Spinal cord (tissue), 10 donors: ENCODE data around the gene SDHB. TPM values are rescaled to one million over a fixed set of nuclear protein-coding genes. Genes with fewer than 3 reads are reported as not detected.

ENCODE experiments used
- DNase-seq, 6 donors: peaks; one replicate each; pipeline versions ENCODE4 v3.0.0 to v3.0.0-alpha.2; 2013 to 2015; ENCODE audit warnings: low spot score in 6 of 6, low read depth in 4 of 6
- H3K27ac ChIP-seq: one replicate; pipeline ENCODE4 v1.5.1; 2013; ENCODE audit warnings: low read depth, low read length, control low read depth
- H3K27me3 ChIP-seq: one replicate; pipeline ENCODE4 v1.6.1; 2013; ENCODE audit warnings: low read length; ENCODE audit not compliant: control insufficient read depth, insufficient read depth
- H3K36me3 ChIP-seq: one replicate; pipeline ENCODE4 v1.6.1; 2013; ENCODE audit warnings: low read length; ENCODE audit not compliant: control insufficient read depth, insufficient read depth
- H3K4me1 ChIP-seq: one replicate; pipeline ENCODE4 v1.6.1; 2013; ENCODE audit warnings: low read length; ENCODE audit not compliant: control insufficient read depth, insufficient read depth
- H3K4me3 ChIP-seq: one replicate; pipeline ENCODE4 v1.5.1; 2013; ENCODE audit warnings: low read depth, low read length, control low read depth
- H3K9me3 ChIP-seq: one replicate; pipeline ENCODE4 v1.6.1; 2013; ENCODE audit warnings: low read length; ENCODE audit not compliant: control insufficient read depth, insufficient read depth
- WGBS: methylation state at CpG from one replicate; pipeline ENCODE4 v1.1.5; 2013; ENCODE audit warnings: missing lambda C conversion rate; ENCODE audit not compliant: insufficient coverage; 5-methylcytosine and 5-hydroxymethylcytosine counted together
- polyA plus RNA-seq, 2 donors: library from polyadenylated mRNA; unstranded; fragments of 120-200 nt; gene quantifications; one replicate each; pipeline ENCODE4 v1.2.1, GENCODE V29; 2013; ENCODE audit not compliant: insufficient read length in 2 of 2
- total RNA-seq, 2 donors: library from RNA; depleted of rRNA in 1 of 2; stranded (reverse); fragments of 120-200 nt in 1 of 2; fragments of >200 nt in 1 of 2; gene quantifications; one replicate each; pipeline versions ENCODE4 v1.2.3 to v1.2.4, GENCODE V29; 2013 to 2014
- donor health status: healthy.

Gene SDHB
- total and polyA plus RNA-seq, 4 donors = 115 to 129 (median 123) TPM

GRCh38 chr1:16986560-16986959, 67.3 kb downstream of the SDHB start:
- Histone ChIP-seq H3K27ac (no peak overlapping the region), H3K27me3 (no peaks in the 10 kb centered on the region), H3K36me3 (peaks cover 73% of the 10 kb centered on the region), H3K4me1 (peaks cover 5% of the 10 kb centered on the region), H3K4me3 (no peak overlapping the region), H3K9me3 (no peaks in the 10 kb centered on the region)
- 81% methylated on average over 21 of the region's 23 CpGs for WGBS
- DNase-seq = no peak

DNA sequence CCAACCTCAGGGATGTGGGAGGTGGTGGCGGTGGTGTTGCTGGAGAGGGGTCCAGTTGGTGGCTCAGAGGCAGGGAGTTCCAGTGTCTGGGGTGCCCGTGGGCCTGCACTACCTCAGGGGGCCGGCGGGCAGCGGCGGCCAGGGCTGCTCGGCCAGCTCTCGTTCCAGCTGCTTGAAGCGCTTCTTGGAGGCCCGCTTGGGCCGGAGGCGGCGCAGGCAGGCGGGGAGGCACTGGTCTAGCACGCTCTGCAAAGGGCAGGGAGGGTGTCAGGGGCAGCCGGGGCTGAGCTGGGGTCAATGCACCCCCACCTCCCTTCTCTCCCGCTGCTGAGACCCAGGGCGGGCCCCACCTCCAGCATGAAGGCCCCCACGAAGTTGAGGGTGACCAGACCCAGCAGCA, 67.7 kb downstream of the SDHB start:
- Histone ChIP-seq H3K9me3 (no peaks in the 10 kb centered on the region), H3K4me3 (no peak overlapping the region), H3K4me1 (peaks cover 5% of the 10 kb centered on the region), H3K36me3 (peaks cover 69% of the 10 kb centered on the region), H3K27ac (no peak overlapping the region), H3K27me3 (no peaks in the 10 kb centered on the region)
- 91% methylated on average over 19 of the region's 19 CpGs for WGBS
- no peak for DNase-seq

GRCh38 chr1:16984717-16985116, 69.1 kb downstream of the SDHB start:
- Histone ChIP-seq H3K4me1 (peaks cover 10% of the 10 kb centered on the region), H3K27me3 (no peaks in the 10 kb centered on the region), H3K27ac (no peak overlapping the region), H3K9me3 (no peaks in the 10 kb centered on the region), H3K4me3 (no peak overlapping the region), H3K36me3 (peaks cover 55% of the 10 kb centered on the region)
- DNase-seq = peak in 2 of 6 donors; percentile 21 to 78
- WGBS = 31% methylated on average over 4 of the region's 7 CpGs

- H3K4me1 ChIP-seq = peaks cover 21% of the 10 kb centered on the region
- H3K4me3 ChIP-seq = no peak overlapping the region
- no peak for DNase-seq
- no peaks in the 10 kb centered on the region for H3K27me3 ChIP-seq
- no CpG with 5 or more reads among the region's 4 CpGs for WGBS
- H3K27ac ChIP-seq = no peak overlapping the region
- peaks cover 46% of the 10 kb centered on the region for H3K36me3 ChIP-seq
- H3K9me3 ChIP-seq = no peaks in the 10 kb centered on the region
Measured at GRCh38 chr1:16983649-16984048, 70.2 kb downstream of the SDHB start.

GRCh38 chr1:16982902-16983301, 70.9 kb downstream of the SDHB start:
- H3K27ac ChIP-seq = no peak overlapping the region
- H3K4me1 ChIP-seq = peaks cover 29% of the 10 kb centered on the region
- H3K4me3 ChIP-seq = no peak overlapping the region
- no peak for DNase-seq
- 58% methylated on average over 11 of the region's 11 CpGs for WGBS
- H3K9me3 ChIP-seq = no peaks in the 10 kb centered on the region
- H3K27me3 ChIP-seq = no peaks in the 10 kb centered on the region
- peaks cover 42% of the 10 kb centered on the region for H3K36me3 ChIP-seq

- H3K4me1 ChIP-seq = peaks cover 35% of the 10 kb centered on the region
- H3K36me3 ChIP-seq = peaks cover 36% of the 10 kb centered on the region
- no peaks in the 10 kb centered on the region for H3K9me3 ChIP-seq
- 80% methylated on average over 10 of the region's 10 CpGs for WGBS
- no peak overlapping the region for H3K4me3 ChIP-seq
- H3K27ac ChIP-seq = no peak overlapping the region
- DNase-seq = no peak
- H3K27me3 ChIP-seq = no peaks in the 10 kb centered on the region
Measured at GRCh38 chr1:16981269-16981849, 72.5 kb downstream of the SDHB start.

- Histone ChIP-seq H3K9me3 (no peaks in the 10 kb centered on the region), H3K27me3 (no peaks in the 10 kb centered on the region), H3K36me3 (peaks cover 35% of the 10 kb centered on the region), H3K27ac (no peak within 1 kb of the TSS), H3K4me3 (peak within 1 kb of the TSS; percentile 24), H3K4me1 (peaks cover 41% of the 10 kb centered on the region)
- WGBS = 8% methylated on average over 44 of the region's 53 CpGs
- DNase-seq = peak in 1 of 6 donors; percentile 55
Measured at GRCh38 chr1:16980473-16981268, 73.2 kb downstream of the SDHB start, which contains the start of gene MFAP2. TSS of gene MFAP2 (minus strand) at chr1:16980620. CDS start at chr1:16978273, 2,347 bp downstream.

DNA sequence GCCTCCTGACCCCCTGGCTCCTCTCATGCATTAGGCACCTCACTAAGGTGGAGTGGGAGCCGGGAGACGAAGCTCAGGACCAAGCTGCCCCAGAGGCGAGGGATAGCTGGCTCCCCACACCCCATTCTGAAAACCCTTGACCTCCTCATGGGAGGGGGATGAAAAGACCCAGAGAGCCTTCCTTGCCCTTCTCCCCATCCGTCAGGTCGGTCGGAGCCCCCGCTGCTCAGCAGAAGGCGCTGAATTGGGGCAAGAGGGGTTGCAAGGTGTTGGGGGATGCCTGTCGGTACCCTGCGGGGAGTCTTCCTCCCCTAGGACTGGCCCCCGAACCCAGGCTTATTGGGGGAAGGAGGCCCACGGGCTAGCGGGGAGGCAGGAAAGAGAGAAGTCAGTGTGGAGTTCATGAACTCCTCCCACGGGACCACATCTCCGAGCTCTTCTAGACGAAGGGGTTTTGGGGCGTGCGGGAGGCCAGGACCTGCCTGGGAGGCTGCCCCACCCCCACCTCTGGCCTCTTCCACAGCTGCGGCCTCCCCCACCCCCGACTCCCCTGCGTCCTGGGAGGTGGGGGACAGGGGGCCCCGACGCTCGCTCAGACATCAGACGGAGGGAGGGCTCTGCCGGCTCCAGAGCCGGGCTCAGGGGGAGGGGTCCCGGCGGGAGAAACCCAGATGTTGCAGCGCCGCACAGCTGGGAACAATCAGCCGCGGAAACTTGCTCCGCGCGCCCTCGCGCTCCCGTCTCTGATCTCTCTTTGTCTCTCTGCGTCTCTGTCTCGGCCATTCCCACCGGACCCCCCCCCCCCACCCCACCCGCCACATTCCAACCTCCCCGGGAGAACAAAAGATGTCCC, 74.1 kb downstream of the SDHB start:
- no peaks in the 10 kb centered on the region for H3K27me3 ChIP-seq
- H3K4me3 ChIP-seq = peak overlapping the region; percentile 24
- H3K9me3 ChIP-seq = no peaks in the 10 kb centered on the region
- 8% methylated on average over 23 of the region's 44 CpGs for WGBS
- peak in 2 of 6 donors; percentile 19 to 52 for DNase-seq
- H3K36me3 ChIP-seq = peaks cover 33% of the 10 kb centered on the region
- H3K4me1 ChIP-seq = peaks cover 43% of the 10 kb centered on the region
- H3K27ac ChIP-seq = no peak overlapping the region

DNA sequence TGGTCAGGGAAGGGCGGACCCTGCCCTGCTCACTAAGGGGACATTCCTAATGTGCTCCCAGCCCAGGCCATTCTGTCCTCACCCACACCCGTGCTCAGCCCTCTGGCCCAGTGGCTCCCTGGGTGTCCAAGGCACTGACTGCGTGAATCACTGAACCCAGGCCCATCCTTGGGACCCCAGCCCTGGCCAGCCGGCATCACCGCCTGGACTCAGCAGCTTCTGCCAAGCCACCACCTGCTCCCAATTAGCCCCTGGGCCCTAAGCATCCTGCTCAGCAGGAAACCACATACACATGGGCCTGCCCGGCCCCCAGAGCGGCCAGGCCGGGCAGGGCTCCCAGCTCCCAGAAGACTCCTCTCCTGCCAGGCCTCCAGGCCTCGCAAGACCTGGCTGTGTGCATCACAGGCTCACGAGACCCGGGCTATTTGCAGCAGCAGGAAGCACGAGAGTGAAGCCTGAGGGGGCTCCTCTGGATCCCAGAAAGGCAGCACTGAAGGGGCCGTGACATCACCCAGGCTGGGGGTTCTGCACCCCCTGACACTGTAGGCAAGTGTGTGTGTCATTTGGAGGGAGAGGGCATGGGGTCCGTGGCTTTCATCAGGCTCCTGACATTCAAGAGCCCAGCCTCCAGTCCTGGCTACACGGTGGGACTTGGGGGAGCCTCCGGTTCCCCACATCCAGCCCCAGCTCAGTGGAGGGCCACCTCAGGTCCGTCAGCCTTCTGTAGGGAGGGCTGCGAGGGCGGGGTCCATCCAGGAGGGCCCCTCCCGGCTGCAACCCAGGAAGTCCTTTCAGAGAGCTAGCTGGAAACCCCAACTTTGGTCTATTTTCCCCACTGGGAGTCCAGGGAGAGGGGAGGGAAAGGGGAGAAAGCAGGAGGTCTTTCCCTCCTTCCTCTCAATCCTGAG, 75.0 kb downstream of the SDHB start:
- Histone ChIP-seq H3K9me3 (no peaks in the 10 kb centered on the region), H3K4me3 (peak overlapping the region; percentile 24), H3K27ac (no peak overlapping the region), H3K36me3 (peaks cover 29% of the 10 kb centered on the region), H3K27me3 (no peaks in the 10 kb centered on the region), H3K4me1 (peaks cover 42% of the 10 kb centered on the region)
- peak in 2 of 6 donors; percentile 25 to 63 for DNase-seq
- WGBS = 40% methylated on average over 19 of the region's 20 CpGs
